PC-3 (cell line): ENCODE results near the gene SKAP1. TPM values are rescaled to one million over a fixed set of nuclear protein-coding genes. Genes with fewer than 3 reads are reported as not detected.

Source experiments
- ATAC-seq: fragments of 200-7000 bp; cut with Tn5 transposase; 2 replicates; pipeline ENCODE4 v1.9.1; 2020; ENCODE audit warnings: mild to moderate bottlenecking, moderate library complexity
- BruUV-seq: library from RNA; stranded (reverse); fragments of 400-500 nt; replicated peaks from 2 replicates; lab custom pipeline; 2021; lab: Mats Ljungman, UMichigan
- CTCF ChIA-PET: fragments of 300-600 bp; sonication (Branson Sonifier 250); formaldehyde crosslinking; loops from one replicate; lab custom pipeline; 2022; ENCODE audit warnings: antibody characterized with exemption; lab: Charles Lee
- POLR2A ChIA-PET: fragments of 300-600 bp; sonication (Branson Sonifier 250); formaldehyde crosslinking; loops from one replicate; lab custom pipeline; 2022; ENCODE audit warnings: antibody characterized with exemption; ENCODE audit not compliant: unreplicated experiment; lab: Charles Lee
- DNase-seq: peaks from one replicate; pipeline ENCODE4 v3.0.0-alpha.2; 2015
- H2AFZ ChIP-seq: fragments of 300-600 bp; sonication (generic); 2 replicates; pipeline ENCODE4 v1.6.0; 2016; ENCODE audit warnings: antibody characterized with exemption, low read length
- H3F3A ChIP-seq: fragments of 300-600 bp; sonication (generic); one replicate; pipeline ENCODE4 v1.6.0; 2017; ENCODE audit warnings: antibody characterized with exemption, low read length, control low read depth, mild to moderate bottlenecking; ENCODE audit not compliant: unreplicated experiment
- H3K27ac ChIP-seq: fragments of 300-600 bp; sonication (generic); 2 replicates; pipeline ENCODE4 v1.5.1; 2016; ENCODE audit warnings: mild to moderate bottlenecking, low read length
- H3K27me3 ChIP-seq: fragments of 300-600 bp; sonication (generic); 2 replicates; pipeline ENCODE4 v1.6.1; 2016; ENCODE audit warnings: low read length, mixed read lengths
- H3K36me3 ChIP-seq: fragments of 300-600 bp; sonication (generic); 2 replicates; pipeline ENCODE4 v1.6.1; 2016; ENCODE audit warnings: low read depth, mixed run types, low read length, mixed read lengths
- H3K4me1 ChIP-seq: fragments of 300-600 bp; sonication (generic); 2 replicates; pipeline ENCODE4 v1.5.1; 2016; ENCODE audit warnings: low read length; ENCODE audit not compliant: insufficient read depth
- H3K4me2 ChIP-seq: fragments of 300-600 bp; sonication (generic); 2 replicates; pipeline ENCODE4 v1.6.0; 2016; ENCODE audit warnings: low read length
- H3K4me3 ChIP-seq: fragments of 300-600 bp; sonication (generic); 2 replicates; pipeline ENCODE4 v1.5.1; 2016; ENCODE audit warnings: mild to moderate bottlenecking, low read length, mixed read lengths
- H3K79me2 ChIP-seq: fragments of 300-600 bp; sonication (generic); 2 replicates; pipeline ENCODE4 v1.6.1; 2017; ENCODE audit warnings: low read length, mixed read lengths
- H3K9ac ChIP-seq: fragments of 300-600 bp; sonication (generic); 2 replicates; pipeline ENCODE4 v1.6.0; 2016; ENCODE audit warnings: mild to moderate bottlenecking, low read length
- H3K9me2 ChIP-seq: fragments of 300-600 bp; sonication (generic); replicated peaks from 2 replicates; pipeline ENCODE4 v1.6.1; 2016; ENCODE audit warnings: mixed run types, low read length, mixed read lengths
- H3K9me3 ChIP-seq: fragments of 300-600 bp; sonication (generic); 2 replicates; pipeline ENCODE4 v1.6.1; 2016; ENCODE audit warnings: low read length, mixed read lengths
- H4K20me1 ChIP-seq: fragments of 300-600 bp; sonication (generic); 2 replicates; pipeline ENCODE4 v1.6.1; 2016; ENCODE audit warnings: low read length, mixed read lengths
- EZH2 ChIP-seq: fragments of 300-600 bp; sonication (generic); IDR thresholded peaks from one replicate; pipeline ENCODE4 v1.6.1; 2017; ENCODE audit warnings: antibody characterized with exemption, mild to moderate bottlenecking, low read length; ENCODE audit not compliant: unreplicated experiment
- EZH2phosphoT487 ChIP-seq: fragments of 300-600 bp; sonication (generic); IDR thresholded peaks from 2 replicates; pipeline ENCODE4 v1.6.1; 2018; ENCODE audit warnings: mild to moderate bottlenecking, antibody characterized with exemption, low read length, borderline replicate concordance
- intact Hi-C: fragments of 100-400 bp; cut with micrococcal nuclease; formaldehyde crosslinking; loops from 2 replicates; pipeline ENCODE4 v1.9.0; 2023
- total RNA-seq: library from RNA; depleted of rRNA; stranded (reverse); fragments of >200 nt; gene quantifications from 2 replicates; pipeline ENCODE4 v1.2.3, GENCODE V29; 2014
- TF ChIP-seq, protein P1 (sequence below): fragments of 300-600 bp; sonication (generic); conservative IDR thresholded peaks from 2 replicates; pipeline ENCODE4 v1.5.1; 2017; ENCODE audit warnings: antibody characterized with exemption, low read depth, mild to moderate bottlenecking, low read length

SKAP1 gene
- total RNA-seq, 1 experiment from 2014 or later = not detected

DNA sequence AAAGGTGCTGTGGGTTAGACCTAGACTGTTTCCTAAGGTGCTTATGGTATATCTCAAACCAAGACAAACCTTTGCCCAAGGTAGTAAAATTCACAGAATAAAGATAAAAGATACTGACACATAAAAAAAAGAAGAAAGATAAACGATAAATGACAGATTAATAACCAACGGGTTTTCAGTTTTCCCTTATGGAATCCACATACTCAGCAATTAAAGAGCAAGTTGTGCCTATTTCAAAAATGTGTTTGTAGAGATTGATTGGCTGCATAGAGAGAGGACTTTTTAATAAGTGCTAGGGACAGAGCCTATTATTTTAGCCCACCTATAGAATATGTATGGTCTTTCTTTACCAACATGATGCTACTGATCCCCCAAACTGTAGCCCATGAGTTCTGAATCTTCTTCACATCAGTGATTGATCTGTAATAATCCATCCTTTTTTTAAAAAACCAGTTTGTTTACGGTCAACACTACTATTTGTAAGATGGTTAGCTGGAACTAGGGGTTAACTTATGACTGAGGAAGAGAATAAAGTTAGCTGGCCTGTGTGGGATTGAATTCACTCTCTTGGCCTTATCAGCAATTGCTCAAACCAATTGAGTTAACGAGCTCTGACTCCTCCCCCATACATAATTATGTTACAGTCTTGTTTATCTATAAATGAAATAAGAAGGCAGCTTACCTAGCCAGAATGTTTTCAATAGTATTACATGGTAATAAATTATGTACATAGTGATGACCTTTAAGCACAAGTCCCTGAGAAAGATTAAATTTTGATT, 268.7 kb downstream of the SKAP1 start:
- Histone ChIP-seq H3K79me2 (no peaks in the 10 kb centered on the region), H3K4me2 (no peak overlapping the region), H3F3A (no peaks in the 10 kb centered on the region), H3K27me3 (peaks cover 5% of the 10 kb centered on the region; the same call in 1 of the 2 replicates), H3K9me3 (no peaks in the 10 kb centered on the region), H3K9me2 (no peaks in the 10 kb centered on the region), H2AFZ (no peak overlapping the region), H3K9ac (no peak overlapping the region), H3K4me3 (no peak overlapping the region), H3K27ac (no peak overlapping the region), H4K20me1 (no peaks in the 10 kb centered on the region), H3K36me3 (no peaks in the 10 kb centered on the region), H3K4me1 (no peaks in the 10 kb centered on the region)
- ATAC-seq = no peak
- CTCF ChIA-PET = no interaction called here
- POLR2A ChIA-PET = no interaction called here
- intact Hi-C loops = no loop called here
- BruUV-seq = no TSS peak
- TF ChIP-seq EZH2phosphoT487 (no peak), EZH2 (no peak)
- TF ChIP-seq, protein P1, sequence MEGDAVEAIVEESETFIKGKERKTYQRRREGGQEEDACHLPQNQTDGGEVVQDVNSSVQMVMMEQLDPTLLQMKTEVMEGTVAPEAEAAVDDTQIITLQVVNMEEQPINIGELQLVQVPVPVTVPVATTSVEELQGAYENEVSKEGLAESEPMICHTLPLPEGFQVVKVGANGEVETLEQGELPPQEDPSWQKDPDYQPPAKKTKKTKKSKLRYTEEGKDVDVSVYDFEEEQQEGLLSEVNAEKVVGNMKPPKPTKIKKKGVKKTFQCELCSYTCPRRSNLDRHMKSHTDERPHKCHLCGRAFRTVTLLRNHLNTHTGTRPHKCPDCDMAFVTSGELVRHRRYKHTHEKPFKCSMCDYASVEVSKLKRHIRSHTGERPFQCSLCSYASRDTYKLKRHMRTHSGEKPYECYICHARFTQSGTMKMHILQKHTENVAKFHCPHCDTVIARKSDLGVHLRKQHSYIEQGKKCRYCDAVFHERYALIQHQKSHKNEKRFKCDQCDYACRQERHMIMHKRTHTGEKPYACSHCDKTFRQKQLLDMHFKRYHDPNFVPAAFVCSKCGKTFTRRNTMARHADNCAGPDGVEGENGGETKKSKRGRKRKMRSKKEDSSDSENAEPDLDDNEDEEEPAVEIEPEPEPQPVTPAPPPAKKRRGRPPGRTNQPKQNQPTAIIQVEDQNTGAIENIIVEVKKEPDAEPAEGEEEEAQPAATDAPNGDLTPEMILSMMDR = no peak
- no peak for DNase-seq

DNA sequence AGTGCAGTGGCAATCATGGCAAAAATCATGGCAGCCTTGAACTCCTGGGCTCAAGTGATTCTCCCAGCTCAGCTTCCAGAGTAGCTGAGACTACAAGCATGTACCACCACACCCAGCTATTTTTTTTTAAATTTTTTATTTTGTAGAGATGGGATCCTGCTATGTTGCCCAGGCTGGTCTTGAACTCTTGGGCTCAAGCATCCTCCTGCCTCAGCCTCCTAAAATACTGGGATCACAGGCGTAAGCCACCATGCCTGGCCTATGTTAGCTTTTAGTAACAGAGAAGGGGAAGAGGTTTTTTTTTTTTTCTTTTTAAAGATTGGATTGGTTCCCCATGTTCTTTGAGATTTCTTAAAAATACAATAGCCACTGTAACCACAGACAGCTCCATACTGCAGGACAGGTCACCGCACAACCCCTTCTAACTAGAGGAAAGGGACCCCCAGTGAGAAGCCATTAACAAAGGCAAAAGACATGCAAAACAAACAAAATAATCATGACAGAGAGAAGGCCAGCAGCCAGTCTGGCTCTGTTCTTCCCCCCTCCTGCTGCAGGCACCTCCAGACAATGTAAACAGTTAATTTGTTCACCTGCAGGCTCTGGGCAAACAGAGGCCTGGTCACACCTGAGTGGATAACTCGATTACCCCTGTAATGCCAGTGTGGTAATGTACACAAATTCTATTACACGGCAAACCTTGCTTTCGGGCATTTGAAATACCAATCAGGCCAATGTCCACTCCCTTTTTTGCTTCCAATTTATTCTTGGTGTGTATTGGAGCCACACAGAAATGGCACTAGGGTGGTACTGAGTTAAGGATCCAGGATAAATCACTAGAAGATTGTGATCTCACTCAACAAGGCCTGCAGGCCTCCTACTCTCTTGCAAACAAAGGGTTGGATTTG, 269.6 kb downstream of the SKAP1 start:
- ChIA-PET CTCF (no interaction called here), POLR2A (interaction anchor here (0.6 kb wide), 1 partner anchor 137 kb away, joined by 13 read pairs; no protein-coding TSS in a partner anchor)
- Histone ChIP-seq H3K79me2 (no peaks in the 10 kb centered on the region), H3K9me2 (no peaks in the 10 kb centered on the region), H3K9me3 (no peaks in the 10 kb centered on the region), H3K27ac (no peak overlapping the region), H3F3A (no peaks in the 10 kb centered on the region), H3K4me3 (no peak overlapping the region), H2AFZ (no peak overlapping the region), H3K4me2 (no peak overlapping the region), H4K20me1 (no peaks in the 10 kb centered on the region), H3K36me3 (no peaks in the 10 kb centered on the region), H3K27me3 (peaks cover 3% of the 10 kb centered on the region; the same call in 1 of the 2 replicates), H3K9ac (no peak overlapping the region), H3K4me1 (no peaks in the 10 kb centered on the region)
- TF ChIP-seq EZH2 (no peak), EZH2phosphoT487 (no peak)
- TF ChIP-seq, protein P1 = no peak
- intact Hi-C loops = no loop called here
- DNase-seq (no peak), ATAC-seq (no peak)
- BruUV-seq = no TSS peak
